Type B pancreatic cell (in vitro differentiated cells): ENCODE results near the gene PARD3B. TPM values are rescaled to one million over a fixed set of nuclear protein-coding genes. Genes with fewer than 3 reads are reported as not detected.

ENCODE experiments used
- DNase-seq: peaks from one replicate; pipeline ENCODE4 v3.0.0; 2021; ENCODE audit warnings: mixed read lengths; ENCODE audit not compliant: unreplicated experiment; ENCODE audit errors: extremely low spot score
- H3K27ac Mint-ChIP-seq: 2 replicates; pipeline ENCODE4 v1.8.0; 2021; ENCODE audit warnings: mild to moderate bottlenecking, mixed read lengths
- H3K27me3 Mint-ChIP-seq: 2 replicates; pipeline ENCODE4 v1.8.0; 2021; ENCODE audit warnings: mixed read lengths
- H3K36me3 Mint-ChIP-seq: 2 replicates; pipeline ENCODE4 v1.8.0; 2021; ENCODE audit warnings: mixed read lengths
- H3K4me1 Mint-ChIP-seq: one replicate; pipeline ENCODE4 v1.8.0; 2021; ENCODE audit warnings: mixed read lengths; ENCODE audit not compliant: unreplicated experiment
- H3K4me3 Mint-ChIP-seq: 2 replicates; pipeline ENCODE4 v1.8.0; 2021; ENCODE audit warnings: mild to moderate bottlenecking, mixed read lengths
- H3K9me3 Mint-ChIP-seq: 2 replicates; pipeline ENCODE4 v1.8.0; 2021; ENCODE audit warnings: mixed read lengths
- total RNA-seq: library from RNA; stranded (reverse); gene quantifications from 2 replicates; pipeline ENCODE4 v1.2.1, GENCODE V29; 2021; ENCODE audit warnings: low replicate concordance
- TF ChIP-seq, protein P1 (sequence below): fragments of 200-600 bp; sonication (generic); conservative IDR thresholded peaks from 2 replicates; pipeline ENCODE4 v1.5.0; 2021; ENCODE audit warnings: antibody characterized with exemption, mild to moderate bottlenecking

PARD3B gene
- total RNA-seq, 1 donor from 2014 or later = 15.9 TPM

- H3K4me3 Mint-ChIP-seq = no peak overlapping the region
- H3K36me3 Mint-ChIP-seq = no peaks in the 10 kb centered on the region
- TF ChIP-seq, protein P1, sequence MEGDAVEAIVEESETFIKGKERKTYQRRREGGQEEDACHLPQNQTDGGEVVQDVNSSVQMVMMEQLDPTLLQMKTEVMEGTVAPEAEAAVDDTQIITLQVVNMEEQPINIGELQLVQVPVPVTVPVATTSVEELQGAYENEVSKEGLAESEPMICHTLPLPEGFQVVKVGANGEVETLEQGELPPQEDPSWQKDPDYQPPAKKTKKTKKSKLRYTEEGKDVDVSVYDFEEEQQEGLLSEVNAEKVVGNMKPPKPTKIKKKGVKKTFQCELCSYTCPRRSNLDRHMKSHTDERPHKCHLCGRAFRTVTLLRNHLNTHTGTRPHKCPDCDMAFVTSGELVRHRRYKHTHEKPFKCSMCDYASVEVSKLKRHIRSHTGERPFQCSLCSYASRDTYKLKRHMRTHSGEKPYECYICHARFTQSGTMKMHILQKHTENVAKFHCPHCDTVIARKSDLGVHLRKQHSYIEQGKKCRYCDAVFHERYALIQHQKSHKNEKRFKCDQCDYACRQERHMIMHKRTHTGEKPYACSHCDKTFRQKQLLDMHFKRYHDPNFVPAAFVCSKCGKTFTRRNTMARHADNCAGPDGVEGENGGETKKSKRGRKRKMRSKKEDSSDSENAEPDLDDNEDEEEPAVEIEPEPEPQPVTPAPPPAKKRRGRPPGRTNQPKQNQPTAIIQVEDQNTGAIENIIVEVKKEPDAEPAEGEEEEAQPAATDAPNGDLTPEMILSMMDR = no peak
- no peaks in the 10 kb centered on the region for H3K27me3 Mint-ChIP-seq
- DNase-seq = no peak
- no peak overlapping the region for H3K27ac Mint-ChIP-seq
- H3K9me3 Mint-ChIP-seq = peaks cover 3% of the 10 kb centered on the region
- H3K4me1 Mint-ChIP-seq = peaks cover 22% of the 10 kb centered on the region
Observed at GRCh38 chr2:205390866-205391265, 845.6 kb downstream of the PARD3B start.

DNA sequence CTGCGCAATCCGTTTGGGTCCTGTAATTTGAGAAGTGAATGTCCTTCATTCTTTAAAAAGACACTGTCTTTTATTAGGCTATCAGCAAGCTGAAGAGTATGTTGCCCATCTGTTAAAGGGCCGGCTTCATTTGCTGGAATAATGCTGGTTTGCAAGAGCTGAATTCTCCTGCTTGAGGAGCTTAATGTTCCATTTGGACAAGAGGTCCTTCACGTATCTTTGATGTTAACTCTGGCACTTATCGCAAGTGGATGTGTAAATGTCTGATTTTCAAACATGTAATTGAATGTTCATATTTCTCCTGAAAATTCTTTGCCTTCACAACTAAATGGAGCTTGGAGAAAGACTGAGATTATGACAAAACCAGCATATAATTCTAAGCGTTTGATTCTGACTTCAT lies 856.2 kb downstream of the PARD3B start:
- Mint-ChIP-seq H3K27me3 (no peaks in the 10 kb centered on the region), H3K27ac (no peak overlapping the region), H3K4me3 (no peak overlapping the region), H3K9me3 (peaks cover 5% of the 10 kb centered on the region), H3K4me1 (peaks cover 4% of the 10 kb centered on the region), H3K36me3 (no peaks in the 10 kb centered on the region)
- DNase-seq = no peak
- TF ChIP-seq, protein P1 = no peak

DNA sequence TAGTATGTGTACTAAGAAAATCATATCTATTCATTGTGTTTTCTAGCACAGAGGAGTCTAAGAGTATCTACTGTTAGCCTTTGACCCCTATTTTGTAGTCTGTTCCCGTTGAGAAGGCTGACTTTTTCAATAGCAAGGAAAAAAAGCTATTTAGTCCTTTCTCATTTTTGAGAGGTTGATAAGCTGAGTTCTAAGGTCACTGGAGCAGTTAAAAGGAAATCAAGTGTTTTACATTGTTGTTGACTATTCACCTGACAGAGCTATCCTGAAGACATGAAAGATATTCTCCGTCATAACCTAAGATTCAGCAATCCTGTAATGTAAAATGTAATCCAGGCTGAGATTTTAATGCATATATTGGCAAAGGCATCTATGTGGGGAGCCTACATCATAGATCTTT lies 856.7 kb downstream of the PARD3B start:
- no peak for DNase-seq
- H3K27me3 Mint-ChIP-seq = no peaks in the 10 kb centered on the region
- TF ChIP-seq, protein P1 = no peak
- no peak overlapping the region for H3K4me3 Mint-ChIP-seq
- peaks cover 4% of the 10 kb centered on the region for H3K4me1 Mint-ChIP-seq
- H3K27ac Mint-ChIP-seq = no peak overlapping the region
- peaks cover 5% of the 10 kb centered on the region for H3K9me3 Mint-ChIP-seq
- no peaks in the 10 kb centered on the region for H3K36me3 Mint-ChIP-seq

DNA sequence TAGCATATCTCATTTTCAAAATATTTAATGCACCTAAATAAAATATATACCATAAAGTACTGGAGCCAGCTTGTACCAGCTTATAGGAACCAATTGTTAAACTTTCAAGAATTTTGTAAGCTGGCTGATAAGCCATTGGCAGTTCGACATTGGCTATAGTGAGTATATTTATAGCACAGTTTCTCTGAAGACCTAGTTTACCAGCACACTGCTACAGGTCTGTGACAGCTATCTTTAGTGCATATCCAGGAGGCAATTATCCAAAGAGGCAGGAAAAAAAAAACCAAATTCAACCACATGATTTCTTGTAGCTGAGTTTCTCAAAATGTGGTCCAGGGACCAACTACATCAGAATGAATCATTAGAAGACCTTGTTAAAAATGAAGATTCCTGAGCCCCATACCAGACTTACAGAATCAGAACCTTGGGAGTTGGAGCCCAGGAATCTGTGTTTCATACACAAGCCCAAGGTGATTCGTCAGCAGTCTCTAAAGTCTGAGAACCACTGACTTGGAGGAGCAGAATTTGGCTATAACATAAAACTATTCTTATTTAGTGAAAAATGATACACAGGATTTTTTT lies 858.1 kb downstream of the PARD3B start:
- no peaks in the 10 kb centered on the region for H3K27me3 Mint-ChIP-seq
- H3K9me3 Mint-ChIP-seq = peaks cover 5% of the 10 kb centered on the region
- H3K36me3 Mint-ChIP-seq = no peaks in the 10 kb centered on the region
- no peak for DNase-seq
- no peak overlapping the region for H3K27ac Mint-ChIP-seq
- no peak overlapping the region for H3K4me3 Mint-ChIP-seq
- peaks cover 14% of the 10 kb centered on the region for H3K4me1 Mint-ChIP-seq
- TF ChIP-seq, protein P1 = no peak

GRCh38 chr2:205405194-205405593 lies 859.9 kb downstream of the PARD3B start:
- no peaks in the 10 kb centered on the region for H3K27me3 Mint-ChIP-seq
- H3K4me3 Mint-ChIP-seq = no peak overlapping the region
- DNase-seq = no peak
- TF ChIP-seq, protein P1 = no peak
- H3K36me3 Mint-ChIP-seq = no peaks in the 10 kb centered on the region
- peaks cover 19% of the 10 kb centered on the region for H3K4me1 Mint-ChIP-seq
- no peak overlapping the region for H3K27ac Mint-ChIP-seq
- H3K9me3 Mint-ChIP-seq = peaks cover 5% of the 10 kb centered on the region

GRCh38 chr2:205405752-205406151 lies 860.5 kb downstream of the PARD3B start:
- no peaks in the 10 kb centered on the region for H3K27me3 Mint-ChIP-seq
- H3K27ac Mint-ChIP-seq = no peak overlapping the region
- H3K9me3 Mint-ChIP-seq = peaks cover 2% of the 10 kb centered on the region
- H3K4me3 Mint-ChIP-seq = no peak overlapping the region
- no peaks in the 10 kb centered on the region for H3K36me3 Mint-ChIP-seq
- DNase-seq = no peak
- H3K4me1 Mint-ChIP-seq = peaks cover 18% of the 10 kb centered on the region
- TF ChIP-seq, protein P1 = no peak
